WTC11 (cell line): Measurements from ENCODE around the gene LARP4.

Source experiments
- CREB1 ChIP-seq: sonication (generic); formaldehyde crosslinking; IDR thresholded peaks from 2 replicates; pipeline ENCODE4 v1.8.0; 2023; ENCODE audit warnings: mild to moderate bottlenecking, missing genetic modification reagents
- JUN ChIP-seq: sonication (generic); formaldehyde crosslinking; IDR thresholded peaks from 2 replicates; pipeline ENCODE4 v1.8.0; 2023; ENCODE audit warnings: mild to moderate bottlenecking, missing genetic modification reagents
- SP1 ChIP-seq: sonication (generic); formaldehyde crosslinking; conservative IDR thresholded peaks from 2 replicates; pipeline ENCODE4 v1.8.1; 2022; ENCODE audit warnings: missing genetic modification reagents
- TF ChIP-seq, protein P1 (sequence below): sonication (generic); formaldehyde crosslinking; IDR thresholded peaks from 2 replicates; pipeline ENCODE4 v1.8.1; 2023; ENCODE audit warnings: mild to moderate bottlenecking, missing genetic modification reagents
- TF ChIP-seq, protein P2 (sequence below): sonication (generic); formaldehyde crosslinking; IDR thresholded peaks from 2 replicates; pipeline ENCODE4 v1.8.0; 2023; ENCODE audit warnings: missing genetic modification reagents

DNA sequence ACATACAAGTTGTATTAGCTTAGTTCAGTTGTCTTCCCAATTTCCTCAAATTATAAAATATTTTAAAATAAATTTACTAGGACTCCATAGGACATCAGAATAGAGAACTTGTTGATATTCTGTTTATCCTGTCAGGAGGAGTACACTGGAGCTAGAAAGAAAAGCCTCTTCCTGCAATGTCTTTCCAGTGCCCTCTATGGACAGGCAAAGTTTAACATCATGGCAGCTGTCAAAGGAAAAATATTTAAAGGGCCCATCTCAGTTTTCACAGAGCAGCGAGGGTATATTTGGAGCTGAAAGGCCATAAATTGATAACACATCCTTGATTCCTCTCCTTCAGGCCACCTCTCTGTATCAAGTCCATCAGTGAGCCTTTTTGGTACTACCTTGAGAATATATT is 123.1 kb downstream of the LARP4 start:
- TF ChIP-seq SP1 (CRISPR knock-in tag) (no peak), CREB1 (CRISPR knock-in tag) (no peak), JUN (CRISPR knock-in tag) (no peak)
- TF ChIP-seq, protein P1, sequence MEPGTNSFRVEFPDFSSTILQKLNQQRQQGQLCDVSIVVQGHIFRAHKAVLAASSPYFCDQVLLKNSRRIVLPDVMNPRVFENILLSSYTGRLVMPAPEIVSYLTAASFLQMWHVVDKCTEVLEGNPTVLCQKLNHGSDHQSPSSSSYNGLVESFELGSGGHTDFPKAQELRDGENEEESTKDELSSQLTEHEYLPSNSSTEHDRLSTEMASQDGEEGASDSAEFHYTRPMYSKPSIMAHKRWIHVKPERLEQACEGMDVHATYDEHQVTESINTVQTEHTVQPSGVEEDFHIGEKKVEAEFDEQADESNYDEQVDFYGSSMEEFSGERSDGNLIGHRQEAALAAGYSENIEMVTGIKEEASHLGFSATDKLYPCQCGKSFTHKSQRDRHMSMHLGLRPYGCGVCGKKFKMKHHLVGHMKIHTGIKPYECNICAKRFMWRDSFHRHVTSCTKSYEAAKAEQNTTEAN: no peak
- TF ChIP-seq, protein P2, sequence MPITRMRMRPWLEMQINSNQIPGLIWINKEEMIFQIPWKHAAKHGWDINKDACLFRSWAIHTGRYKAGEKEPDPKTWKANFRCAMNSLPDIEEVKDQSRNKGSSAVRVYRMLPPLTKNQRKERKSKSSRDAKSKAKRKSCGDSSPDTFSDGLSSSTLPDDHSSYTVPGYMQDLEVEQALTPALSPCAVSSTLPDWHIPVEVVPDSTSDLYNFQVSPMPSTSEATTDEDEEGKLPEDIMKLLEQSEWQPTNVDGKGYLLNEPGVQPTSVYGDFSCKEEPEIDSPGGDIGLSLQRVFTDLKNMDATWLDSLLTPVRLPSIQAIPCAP (CRISPR knock-in tag): no peak
